ENCODE data around the gene CENPV. TPM values are rescaled to one million over a fixed set of nuclear protein-coding genes. Genes with fewer than 3 reads are reported as not detected.

The CENPV gene
- total and polyA plus RNA-seq, 2 of the 13 experiments (the other 11 are each of a cell fraction or from before 2014, with no cell fraction given), result 193 to 292 TPM

- TF ChIP-seq ZBTB7A (CRISPR knock-in tag; IDR thresholded peaks at IDR 0.05) (0 out of 2 replicates have a peak, but pooled peaks have one; percentile 41), TMF1 (CRISPR knock-in tag; IDR thresholded peaks at IDR 0.05; ENCODE audit: low read depth) (peak; percentile 76; the same call in 1 of the 2 replicates), ZC3H13 (CRISPR knock-in tag; IDR thresholded peaks at IDR 0.05) (no peak), ZNF777 (CRISPR knock-in tag; IDR thresholded peaks at IDR 0.05) (peak; percentile 4), ZNF703 (CRISPR knock-in tag; IDR thresholded peaks at IDR 0.05; ENCODE audit: borderline replicate concordance) (no peak), PHF21A (CRISPR knock-in tag; IDR thresholded peaks at IDR 0.05) (peak; percentile 53; the same call in 1 of the 2 replicates), ZNF20 (CRISPR knock-in tag; IDR thresholded peaks at IDR 0.05) (no peak), ZMAT3 (CRISPR knock-in tag; conservative IDR thresholded peaks at IDR 0.05) (0 out of 2 replicates have a peak, but pooled peaks have one; percentile 20), ZNF891 (CRISPR knock-in tag; IDR thresholded peaks at IDR 0.05) (peak; percentile 81; the same call in 1 of the 2 replicates), FOXA1 (IDR thresholded peaks at IDR 0.05) (no peak), FOXA1 (CRISPR knock-in tag; IDR thresholded peaks at IDR 0.05) (0 out of 2 replicates have a peak, but pooled peaks have one; percentile 15), ZNF607 (CRISPR knock-in tag; IDR thresholded peaks at IDR 0.05; ENCODE audit: borderline replicate concordance) (peak; percentile 70; the same call in 1 of the 2 replicates), MTF1 (CRISPR knock-in tag; IDR thresholded peaks at IDR 0.05) (0 out of 2 replicates have a peak, but pooled peaks have one; percentile 22), NCOA1 (CRISPR knock-in tag; IDR thresholded peaks at IDR 0.05) (0 out of 2 replicates have a peak, but pooled peaks have one; percentile 6), ZFX (CRISPR knock-in tag; IDR thresholded peaks at IDR 0.05; ENCODE audit: low read depth) (peak; percentile 85), MED8 (CRISPR knock-in tag; IDR thresholded peaks at IDR 0.05; ENCODE audit: insufficient replicate concordance) (peak; percentile 38), LRRFIP1 (CRISPR knock-in tag; conservative IDR thresholded peaks at IDR 0.05) (no peak), EP300 (IDR thresholded peaks at IDR 0.05; ENCODE audit: low read depth in 2 of 2, low read length in 2 of 2) (no peak), EP300 (CRISPR knock-in tag; IDR thresholded peaks at IDR 0.05; ENCODE audit: borderline replicate concordance) (no peak), HOXD1 (CRISPR knock-in tag; IDR thresholded peaks at IDR 0.05) (peak; percentile 55; the same call in 1 of the 2 replicates), ZBTB42 (CRISPR knock-in tag; IDR thresholded peaks at IDR 0.05) (no peak), SALL2 (CRISPR knock-in tag; IDR thresholded peaks at IDR 0.05) (0 out of 2 replicates have a peak, but pooled peaks have one; percentile 32), ZNF569 (CRISPR knock-in tag; IDR thresholded peaks at IDR 0.05; ENCODE audit: borderline replicate concordance) (no peak), YEATS4 (CRISPR knock-in tag; IDR thresholded peaks at IDR 0.05; ENCODE audit: borderline replicate concordance) (peak; percentile 58; the same call in 1 of the 2 replicates)
- TF ChIP-seq, protein P1, sequence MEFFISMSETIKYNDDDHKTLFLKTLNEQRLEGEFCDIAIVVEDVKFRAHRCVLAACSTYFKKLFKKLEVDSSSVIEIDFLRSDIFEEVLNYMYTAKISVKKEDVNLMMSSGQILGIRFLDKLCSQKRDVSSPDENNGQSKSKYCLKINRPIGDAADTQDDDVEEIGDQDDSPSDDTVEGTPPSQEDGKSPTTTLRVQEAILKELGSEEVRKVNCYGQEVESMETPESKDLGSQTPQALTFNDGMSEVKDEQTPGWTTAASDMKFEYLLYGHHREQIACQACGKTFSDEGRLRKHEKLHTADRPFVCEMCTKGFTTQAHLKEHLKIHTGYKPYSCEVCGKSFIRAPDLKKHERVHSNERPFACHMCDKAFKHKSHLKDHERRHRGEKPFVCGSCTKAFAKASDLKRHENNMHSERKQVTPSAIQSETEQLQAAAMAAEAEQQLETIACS (CRISPR knock-in tag; IDR thresholded peaks at IDR 0.05), result peak; percentile 89
- TF ChIP-seq, protein P2, sequence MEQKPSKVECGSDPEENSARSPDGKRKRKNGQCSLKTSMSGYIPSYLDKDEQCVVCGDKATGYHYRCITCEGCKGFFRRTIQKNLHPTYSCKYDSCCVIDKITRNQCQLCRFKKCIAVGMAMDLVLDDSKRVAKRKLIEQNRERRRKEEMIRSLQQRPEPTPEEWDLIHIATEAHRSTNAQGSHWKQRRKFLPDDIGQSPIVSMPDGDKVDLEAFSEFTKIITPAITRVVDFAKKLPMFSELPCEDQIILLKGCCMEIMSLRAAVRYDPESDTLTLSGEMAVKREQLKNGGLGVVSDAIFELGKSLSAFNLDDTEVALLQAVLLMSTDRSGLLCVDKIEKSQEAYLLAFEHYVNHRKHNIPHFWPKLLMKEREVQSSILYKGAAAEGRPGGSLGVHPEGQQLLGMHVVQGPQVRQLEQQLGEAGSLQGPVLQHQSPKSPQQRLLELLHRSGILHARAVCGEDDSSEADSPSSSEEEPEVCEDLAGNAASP (CRISPR knock-in tag; IDR thresholded peaks at IDR 0.05; ENCODE audit: borderline replicate concordance), result 0 out of 2 replicates have a peak, but pooled peaks have one; percentile 11
Observed at GRCh38 chr17:16353317-16354174, at the start of gene CENPV (continued).

Data from HepG2 (cell line).